IMR-90 (cell line): ENCODE data around the gene ZNF618. TPM values are rescaled to one million over a fixed set of nuclear protein-coding genes. Genes with fewer than 3 reads are reported as not detected.
A peak's percentile ranks its signal among the peaks of the same experiment; 100 is the strongest.

ENCODE experiments used
- ATAC-seq: fragments of 200-7000 bp; cut with Tn5 transposase; 2 replicates; pipeline ENCODE4 v1.9.1; 2020; ENCODE audit warnings: low read depth, mild to moderate bottlenecking, moderate library complexity
- BruUV-seq: library from RNA; stranded (reverse); fragments of 400-500 nt; replicated peaks from 2 replicates; lab custom pipeline; 2021; lab: Mats Ljungman, UMichigan
- CTCF ChIA-PET: fragments of 300-600 bp; formaldehyde crosslinking; extraction: SDS; loops from one replicate; lab custom pipeline; 2021; ENCODE audit warnings: antibody characterized with exemption; lab: Yijun Ruan, JAX
- POLR2A ChIA-PET: fragments of 300-600 bp; sonication (Branson Sonifier 250); formaldehyde crosslinking; loops from one replicate; lab custom pipeline; 2022; ENCODE audit warnings: antibody characterized with exemption; ENCODE audit not compliant: unreplicated experiment; lab: Charles Lee
- DNase-seq: peaks from one replicate; pipeline ENCODE4 v3.0.0; 2013
- H2AFZ ChIP-seq: replicated peaks from 2 replicates; pipeline ENCODE3; 2013; ENCODE audit warnings: low read length, mild to moderate bottlenecking; ENCODE audit not compliant: poor library complexity
- H2AK5ac ChIP-seq: 2 replicates; pipeline ENCODE4 v1.6.1; 2013; ENCODE audit warnings: low read depth, low read length, inconsistent platforms
- H2AK9ac ChIP-seq: replicated peaks from 2 replicates; pipeline ENCODE3; 2013; ENCODE audit warnings: mild to moderate bottlenecking, low read depth, low read length, moderate library complexity; ENCODE audit not compliant: poor library complexity
- H2BK120ac ChIP-seq: 2 replicates; pipeline ENCODE4 v1.6.1; 2013; ENCODE audit warnings: low read depth, low read length, inconsistent platforms
- H2BK15ac ChIP-seq: 3 replicates; pipeline ENCODE4 v1.6.1; 2013; ENCODE audit warnings: low read depth, low read length, inconsistent platforms
- H2BK20ac ChIP-seq: 2 replicates; pipeline ENCODE4 v1.6.1; 2013; ENCODE audit warnings: low read depth, mild to moderate bottlenecking, inconsistent platforms, low read length, moderate library complexity
- H2BK5ac ChIP-seq: 2 replicates; pipeline ENCODE4 v1.6.1; 2013; ENCODE audit warnings: mild to moderate bottlenecking, low read depth, low read length, inconsistent platforms; ENCODE audit not compliant: poor library complexity, severe bottlenecking
- H3K14ac ChIP-seq: replicated peaks from 2 replicates; pipeline ENCODE4 v1.6.1; 2013; ENCODE audit warnings: low read depth, low read length, inconsistent platforms
- H3K18ac ChIP-seq: 2 replicates; pipeline ENCODE4 v1.6.1; 2013; ENCODE audit warnings: low read depth, low read length, control low read depth
- H3K23ac ChIP-seq: 2 replicates; pipeline ENCODE4 v1.6.1; 2013; ENCODE audit warnings: low read depth, low read length, inconsistent platforms
- H3K27ac ChIP-seq: 2 replicates; pipeline ENCODE4 v1.5.1; 2013; ENCODE audit warnings: mild to moderate bottlenecking, control low read depth, low read length; ENCODE audit not compliant: insufficient read depth
- H3K27me3 ChIP-seq: 2 replicates; pipeline ENCODE4 v1.6.1; 2013; ENCODE audit warnings: low read length; ENCODE audit not compliant: control insufficient read depth, insufficient read depth
- H3K36me3 ChIP-seq: 2 replicates; pipeline ENCODE4 v1.6.1; 2013; ENCODE audit warnings: low read length, mixed read lengths; ENCODE audit not compliant: control insufficient read depth, insufficient read depth
- H3K4ac ChIP-seq: 2 replicates; pipeline ENCODE4 v1.6.1; 2013; ENCODE audit warnings: low read depth, low read length, inconsistent platforms
- H3K4me1 ChIP-seq: 2 replicates; pipeline ENCODE4 v1.6.1; 2013; ENCODE audit warnings: low read length, mixed read lengths; ENCODE audit not compliant: control insufficient read depth, insufficient read depth
- H3K4me2 ChIP-seq: 2 replicates; pipeline ENCODE4 v1.6.1; 2013; ENCODE audit warnings: low read depth, mild to moderate bottlenecking, control low read depth, low read length, moderate library complexity
- H3K4me3 ChIP-seq: 2 replicates; pipeline ENCODE4 v1.5.1; 2013; ENCODE audit warnings: low read depth, mild to moderate bottlenecking, control low read depth, low read length, moderate library complexity; ENCODE audit not compliant: insufficient read depth
- H3K56ac ChIP-seq: 2 replicates; pipeline ENCODE4 v1.6.1; 2013; ENCODE audit warnings: low read length, inconsistent platforms; ENCODE audit not compliant: insufficient read depth; ENCODE audit errors: extremely low read depth
- H3K79me1 ChIP-seq, 2 experiments: 2 replicates each; pipeline ENCODE4 v1.6.1; 2013; ENCODE audit warnings: low read length in 2 of 2, inconsistent platforms in 1 of 2, low read depth in 1 of 2
- H3K9ac ChIP-seq: 2 replicates; pipeline ENCODE4 v1.6.1; 2013; ENCODE audit warnings: low read depth, low read length, control low read depth
- H3K9me1 ChIP-seq: 2 replicates; pipeline ENCODE4 v1.6.1; 2013; ENCODE audit warnings: low read length, inconsistent platforms; ENCODE audit not compliant: insufficient read depth
- H3K9me3 ChIP-seq: 2 replicates; pipeline ENCODE4 v1.6.1; 2013; ENCODE audit warnings: low read length; ENCODE audit not compliant: control insufficient read depth, insufficient read depth
- H4K20me1 ChIP-seq: 2 replicates; pipeline ENCODE4 v1.6.1; 2013; ENCODE audit warnings: low read length, inconsistent platforms; ENCODE audit not compliant: insufficient read depth
- H4K5ac ChIP-seq: 2 replicates; pipeline ENCODE4 v1.6.1; 2013; ENCODE audit warnings: mild to moderate bottlenecking, low read depth, low read length, control low read depth
- H4K8ac ChIP-seq, 2 experiments: 2 replicates each; pipeline ENCODE4 v1.6.1; 2013; ENCODE audit warnings: low read depth in 2 of 2, low read length in 2 of 2, control low read depth in 1 of 2, inconsistent platforms in 1 of 2
- H4K91ac ChIP-seq: 2 replicates; pipeline ENCODE4 v1.6.1; 2013; ENCODE audit warnings: low read depth, low read length, inconsistent platforms; ENCODE audit not compliant: insufficient read depth
- BHLHE40 ChIP-seq: fragments of 150-350 bp; IDR thresholded peaks from 2 replicates; pipeline ENCODE4 v1.6.1; 2016; ENCODE audit warnings: mild to moderate bottlenecking, low read depth, low read length
- CEBPB ChIP-seq: IDR thresholded peaks from 2 replicates; pipeline ENCODE4 v1.6.1; 2012; ENCODE audit warnings: low read depth, low read length, improper control_type of control experiment
- CTCF ChIP-seq: conservative IDR thresholded peaks from 2 replicates; pipeline ENCODE4 v1.5.1; 2012; ENCODE audit warnings: mild to moderate bottlenecking, low read depth, low read length, improper control_type of control experiment
- FOS ChIP-seq: fragments of 150-350 bp; IDR thresholded peaks from 2 replicates; pipeline ENCODE4 v1.6.1; 2016; ENCODE audit warnings: low read depth, low read length
- MAFK ChIP-seq: IDR thresholded peaks from 2 replicates; pipeline ENCODE4 v1.6.1; 2012; ENCODE audit warnings: low read depth, low read length, improper control_type of control experiment
- MAZ ChIP-seq: IDR thresholded peaks from 2 replicates; pipeline ENCODE4 v1.6.1; 2012; ENCODE audit warnings: low read depth, mild to moderate bottlenecking, low read length, improper control_type of control experiment, moderate library complexity, borderline replicate concordance
- MXI1 ChIP-seq: IDR thresholded peaks from 2 replicates; pipeline ENCODE4 v1.6.1; 2012; ENCODE audit warnings: low read depth, mild to moderate bottlenecking, low read length, moderate library complexity, borderline replicate concordance
- NFE2L2 ChIP-seq: fragments of 150-350 bp; IDR thresholded peaks from 2 replicates; pipeline ENCODE4 v1.6.1; 2016; ENCODE audit warnings: low read depth, mild to moderate bottlenecking, low read length
- POLR2A ChIP-seq: IDR thresholded peaks from 2 replicates; pipeline ENCODE4 v1.6.1; 2012; ENCODE audit warnings: mild to moderate bottlenecking, low read depth, low read length
- RAD21 ChIP-seq: IDR thresholded peaks from 2 replicates; pipeline ENCODE4 v1.6.1; 2012; ENCODE audit warnings: low read length, improper control_type of control experiment
- RCOR1 ChIP-seq: IDR thresholded peaks from 2 replicates; pipeline ENCODE4 v1.6.1; 2012; ENCODE audit warnings: mild to moderate bottlenecking, low read length, improper control_type of control experiment; ENCODE audit not compliant: insufficient replicate concordance
- RFX5 ChIP-seq: IDR thresholded peaks from 2 replicates; pipeline ENCODE4 v1.8.0; 2012; ENCODE audit warnings: low read depth, mild to moderate bottlenecking, low read length, moderate library complexity
- USF2 ChIP-seq: fragments of 150-350 bp; IDR thresholded peaks from 2 replicates; pipeline ENCODE4 v1.6.1; 2017; ENCODE audit warnings: mild to moderate bottlenecking, antibody characterized with exemption, low read length, low read depth
- WGBS, 2 experiments: methylation state at CpG; one replicate each; pipeline versions ENCODE4 v1.1.5 to v1.1.7; 2013; ENCODE audit warnings: missing lambda C conversion rate in 2 of 2; ENCODE audit not compliant: insufficient read length in 1 of 2; ENCODE audit errors: extremely low coverage in 2 of 2; 5-methylcytosine and 5-hydroxymethylcytosine counted together
- dilution Hi-C: fragments of 300-500 bp; cut with HindIII; formaldehyde crosslinking; loops from one replicate; pipeline ENCODE4 v1.14.3; 2018; ENCODE audit warnings: low sequenced_read_pairs; ENCODE audit not compliant: unreplicated experiment
- in situ Hi-C: fragments of 300-500 bp; cut with MboI; formaldehyde crosslinking; loops from 3 replicates; pipeline ENCODE4 v1.14.3; 2019; ENCODE audit warnings: low sequenced_read_pairs, inconsistent platforms, mixed read lengths
- intact Hi-C: fragments of 100-400 bp; cut with micrococcal nuclease; formaldehyde crosslinking; loops from 2 replicates; pipeline ENCODE4 v1.10.0; 2022
- polyA plus RNA-seq, 3 experiments: library from polyadenylated mRNA; depleted of rRNA; stranded (reverse); fragments of >200 nt; gene quantifications; 2 replicates each; pipeline ENCODE4 v1.2.3, GENCODE V29; 2012; ENCODE audit warnings: low replicate concordance in 1 of 3
- total RNA-seq: library from RNA; depleted of rRNA; stranded (reverse); fragments of >200 nt; gene quantifications from 2 replicates; pipeline ENCODE4 v1.2.3, GENCODE V29; 2012

The ZNF618 gene
- total and polyA plus RNA-seq, 2 of the 4 experiments (the other 2 are of a cell fraction), result 8.2 to 9.4 TPM

GRCh38 chr9:113941526-113941925 lies 65.4 kb downstream of the ZNF618 start:
- Histone ChIP-seq H3K79me1 (peaks cover 44 to 61% of the 10 kb centered on the region in 2 experiments), H2BK5ac (no peak overlapping the region), H3K14ac (no peak overlapping the region), H3K23ac (no peak overlapping the region), H3K4me3 (no peak overlapping the region), H3K27me3 (no peaks in the 10 kb centered on the region), H3K36me3 (peaks cover 5% of the 10 kb centered on the region; the same call in 1 of the 2 replicates), H3K18ac (no peak overlapping the region), H3K4me2 (peak overlapping the region; percentile 51; the same call in 1 of the 2 replicates), H3K9ac (no peak overlapping the region), H4K91ac (no peak overlapping the region), H2BK120ac (no peak overlapping the region), H3K56ac (no peak overlapping the region), H4K5ac (no peak overlapping the region), H3K4me1 (peaks cover 3% of the 10 kb centered on the region; the same call in 1 of the 2 replicates), H3K9me1 (peaks cover 16% of the 10 kb centered on the region), H3K27ac (no peak overlapping the region), H2BK20ac (no peak overlapping the region), H2AK9ac (no peak overlapping the region), H2BK15ac (no peak overlapping the region), H2AK5ac (no peak overlapping the region), H3K4ac (no peak overlapping the region), H4K8ac (no peak overlapping the region), H4K20me1 (peaks cover 14% of the 10 kb centered on the region; the same call in 1 of the 2 replicates), H2AFZ (no peak overlapping the region), H3K9me3 (no peaks in the 10 kb centered on the region)
- WGBS, 2 experiments, result no CpG with 5 or more reads among the region's 2 CpGs
- no TSS peak for BruUV-seq
- in situ Hi-C loops, result no loop called here
- POLR2A ChIA-PET, result no interaction called here
- no peak for DNase-seq
- ATAC-seq, result no peak
- TF ChIP-seq USF2 (no peak), MXI1 (no peak), MAFK (no peak), NFE2L2 (no peak), CTCF (no peak), BHLHE40 (no peak), RAD21 (no peak), CEBPB (no peak), FOS (no peak), MAZ (no peak), RCOR1 (no peak), RFX5 (no peak), POLR2A (no peak)
- intact Hi-C loops, result no loop called here
- CTCF ChIA-PET, result no interaction called here
- dilution Hi-C loops, result no loop called here
